Activated CD4-positive, alpha-beta T cell treated with anti-CD3 and anti-CD28 coated beads, Interleukin-2, amount 50 U/mL, for 24 hours (primary cell): Measurements from ENCODE around the gene RUNX2.

Experiments
- DNase-seq, 2 donors: peaks; one replicate each; pipeline ENCODE4 v3.0.0-alpha.2; 2020; ENCODE audit warnings: low read depth in 1 of 2, low spot score in 1 of 2

Gene RUNX2

GRCh38 chr6:45432977-45433376 is 104.8 kb downstream of the RUNX2 start:
- DNase-seq: no peak

- no peak for DNase-seq
Measured at GRCh38 chr6:45433533-45434380, 105.6 kb downstream of the RUNX2 start.

GRCh38 chr6:45434381-45434700 is 106.2 kb downstream of the RUNX2 start:
- no peak for DNase-seq

- DNase-seq: peak in 1 of 2 donors; percentile 58
Measured at GRCh38 chr6:45436544-45437438, 108.7 kb downstream of the RUNX2 start.

- no peak for DNase-seq
Measured at GRCh38 chr6:45437439-45437815, 109.3 kb downstream of the RUNX2 start.

DNA sequence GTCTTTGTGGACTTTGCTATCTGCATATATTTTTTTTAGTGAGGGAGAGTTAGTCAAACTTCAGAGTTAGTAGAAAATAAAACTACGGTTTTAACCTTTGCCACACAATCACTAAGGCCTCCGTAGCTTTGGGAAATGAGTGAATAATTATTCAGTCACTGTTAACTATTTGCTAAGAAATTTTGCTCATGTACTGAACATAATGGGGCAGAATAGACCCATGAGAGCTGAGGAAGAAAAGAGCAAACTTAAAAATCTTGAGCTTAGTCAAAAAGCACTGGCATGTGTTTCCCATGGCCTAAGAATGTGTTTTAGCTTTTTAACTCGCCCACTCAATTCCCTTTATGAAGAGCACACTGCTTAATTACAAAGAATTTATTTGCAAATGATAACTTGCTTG is 110.0 kb downstream of the RUNX2 start:
- no peak for DNase-seq

GRCh38 chr6:45438849-45439406 is 110.8 kb downstream of the RUNX2 start:
- DNase-seq: no peak

- DNase-seq: no peak
Measured at GRCh38 chr6:45439459-45439858, 111.3 kb downstream of the RUNX2 start.

GRCh38 chr6:45439861-45440388 is 111.8 kb downstream of the RUNX2 start:
- DNase-seq: no peak

DNA sequence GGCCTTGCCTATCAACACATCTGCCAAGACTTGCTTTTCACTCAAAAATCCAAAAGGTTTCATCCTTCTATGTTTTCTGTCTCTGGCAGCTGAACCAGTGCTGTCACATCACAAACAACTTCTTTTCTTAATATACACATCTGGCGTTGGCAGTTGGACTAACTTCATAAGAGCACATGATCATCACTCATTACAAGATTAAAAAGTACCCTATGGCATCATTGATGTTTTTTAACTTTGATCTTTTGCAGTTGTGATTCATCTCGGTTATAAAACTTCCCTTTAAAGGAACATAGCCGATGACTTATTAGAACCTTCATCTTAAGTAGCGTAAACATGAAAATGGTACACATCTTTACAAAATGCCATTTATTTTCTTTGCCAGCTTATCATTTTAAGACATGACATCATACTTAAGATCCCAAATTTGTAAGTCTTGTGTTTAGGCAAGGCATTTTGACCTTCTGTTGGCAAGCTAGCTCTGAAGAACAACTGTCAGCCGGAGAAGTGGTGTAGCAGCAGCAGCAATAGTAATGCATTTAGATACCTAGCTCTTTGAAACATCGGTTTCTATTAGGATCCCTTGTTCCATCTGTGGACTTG is 113.8 kb downstream of the RUNX2 start:
- DNase-seq: no peak

GRCh38 chr6:45442716-45443115 is 114.6 kb downstream of the RUNX2 start:
- DNase-seq: no peak

DNA sequence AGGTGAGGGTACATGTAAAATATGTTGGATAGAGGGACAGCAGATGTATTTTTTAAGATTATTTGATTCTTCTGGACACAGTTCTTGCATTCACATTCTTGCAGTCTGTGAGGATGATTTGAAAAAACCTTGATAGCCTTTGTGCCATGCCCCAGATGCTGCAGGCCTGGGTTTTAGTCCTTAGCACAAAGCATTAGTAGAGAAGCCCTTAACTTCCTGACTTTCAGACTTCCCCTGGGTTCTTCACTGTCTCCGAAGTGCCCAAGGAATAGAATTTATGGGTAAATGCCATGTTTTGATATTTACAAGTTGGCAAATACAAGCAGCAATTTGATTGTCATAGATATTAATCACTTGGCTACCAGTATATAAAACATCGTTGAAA is 117.2 kb downstream of the RUNX2 start:
- DNase-seq: no peak

DNA sequence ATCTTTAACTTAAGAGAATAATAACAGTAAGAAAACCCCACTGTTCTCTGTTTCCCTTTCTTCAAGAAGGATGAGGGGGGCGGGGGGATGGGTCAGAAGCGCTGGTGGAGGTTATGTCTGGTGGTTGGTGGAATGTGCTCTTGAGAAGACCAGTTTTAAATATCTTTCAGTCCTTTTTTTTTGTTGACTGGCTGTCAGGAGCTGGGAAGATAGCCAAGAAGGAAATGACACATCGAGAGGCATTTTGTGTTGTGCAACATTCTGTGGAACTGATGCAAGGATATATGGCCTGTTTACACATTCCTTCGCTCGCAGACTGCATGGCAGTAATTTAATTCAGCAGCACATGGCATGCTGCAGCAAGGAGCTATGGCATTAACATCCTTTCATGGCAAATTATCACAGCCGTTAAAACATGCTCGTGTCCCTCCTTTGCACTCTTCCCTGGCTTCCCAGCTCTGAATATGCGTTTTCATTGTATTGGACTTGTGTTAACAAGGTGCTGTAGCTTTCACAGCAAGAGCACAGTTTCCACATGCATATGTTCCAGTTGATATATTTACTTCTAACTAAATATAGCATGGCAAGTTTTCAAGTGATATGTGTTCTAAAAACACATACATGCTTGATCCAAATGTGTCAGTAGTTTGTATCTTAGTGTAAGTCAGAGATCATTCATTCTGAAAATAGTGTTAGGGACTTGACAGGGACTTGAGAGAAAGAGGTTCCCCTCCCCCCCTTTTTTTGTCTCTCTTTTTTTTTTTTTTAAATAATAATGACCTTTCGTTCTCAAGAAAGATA is 117.8 kb downstream of the RUNX2 start:
- no peak for DNase-seq

- DNase-seq: no peak
Measured at GRCh38 chr6:45447005-45447404, 118.9 kb downstream of the RUNX2 start.

- no peak for DNase-seq
Measured at GRCh38 chr6:45447716-45448115, 119.6 kb downstream of the RUNX2 start.

- DNase-seq: no peak
Measured at GRCh38 chr6:45448417-45449389, 120.6 kb downstream of the RUNX2 start.

DNA sequence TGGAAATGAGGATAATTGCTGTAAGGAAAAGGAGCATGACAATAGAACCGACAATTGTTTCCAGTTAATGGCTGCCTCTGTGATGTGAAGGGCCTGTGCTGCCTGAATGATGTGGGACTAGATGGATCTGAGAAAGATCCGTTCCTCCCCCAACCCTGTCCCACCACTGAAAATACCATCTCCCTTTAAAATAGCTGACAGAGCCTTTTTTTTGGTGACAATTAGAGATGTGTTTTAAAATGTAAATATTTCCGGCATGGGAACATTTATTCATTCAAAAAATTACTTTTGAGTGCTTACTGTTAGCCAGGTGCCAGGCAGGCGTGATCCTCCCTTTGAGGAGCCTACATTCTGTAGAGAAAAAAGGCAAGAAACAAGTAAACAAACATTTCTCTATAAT is 122.0 kb downstream of the RUNX2 start:
- DNase-seq: no peak

GRCh38 chr6:45450831-45451230 is 122.7 kb downstream of the RUNX2 start:
- DNase-seq: no peak
